Activated CD8-positive, alpha-beta memory T cell treated with anti-CD3 and anti-CD28 coated beads for 1 hour (primary cell): Measurements from ENCODE around the gene ATL1.
"Not testable (repeated sequence)": the region's sequence is repeated elsewhere in the genome, so short reads cannot be mapped to it uniquely, and the experiment has no call there.

ENCODE experiments used
- DNase-seq, 2 donors: peaks; one replicate each; pipeline ENCODE4 v3.0.0-alpha.2; 2020; ENCODE audit warnings: low read depth in 1 of 2; ENCODE audit errors: extremely low read depth in 1 of 2

Gene ATL1

DNA sequence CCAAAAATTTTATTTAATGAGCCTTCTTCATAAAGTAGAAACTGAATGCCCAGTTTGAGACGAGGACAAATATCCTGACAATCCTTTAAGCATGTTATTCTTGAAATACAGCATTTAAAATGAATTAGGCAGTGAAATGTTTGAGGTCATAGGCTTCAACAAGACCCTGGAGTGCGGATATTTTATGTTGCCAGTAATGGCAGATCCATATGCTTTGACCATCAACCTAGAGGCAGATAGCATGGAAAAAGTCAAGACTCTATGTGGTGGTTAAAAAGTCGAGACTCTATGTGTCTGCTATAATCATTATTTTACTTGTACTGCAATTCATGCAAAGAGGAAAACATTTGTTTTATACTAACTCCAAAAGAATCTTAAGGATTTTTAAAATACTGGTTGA is 25.5 kb upstream of the ATL1 start:
- DNase-seq = no peak

DNA sequence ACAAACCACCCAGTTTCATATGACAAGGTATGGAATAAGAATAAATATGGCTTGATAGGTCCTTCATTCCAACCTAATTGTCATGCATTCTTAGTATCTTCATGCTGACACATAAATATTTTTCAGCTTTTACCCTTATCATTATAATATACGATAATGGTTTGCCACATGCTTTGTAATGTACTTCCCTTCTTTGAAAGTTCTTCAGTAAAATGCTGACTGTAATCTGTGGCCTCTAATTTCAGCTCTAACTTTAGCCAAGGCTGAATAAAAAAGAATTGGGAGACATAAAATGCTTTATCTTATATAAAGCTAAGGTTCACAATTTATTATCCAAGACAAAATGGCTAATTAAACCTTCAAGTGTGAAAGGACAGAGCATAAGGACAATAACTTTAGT is 24.9 kb upstream of the ATL1 start:
- no peak for DNase-seq

DNA sequence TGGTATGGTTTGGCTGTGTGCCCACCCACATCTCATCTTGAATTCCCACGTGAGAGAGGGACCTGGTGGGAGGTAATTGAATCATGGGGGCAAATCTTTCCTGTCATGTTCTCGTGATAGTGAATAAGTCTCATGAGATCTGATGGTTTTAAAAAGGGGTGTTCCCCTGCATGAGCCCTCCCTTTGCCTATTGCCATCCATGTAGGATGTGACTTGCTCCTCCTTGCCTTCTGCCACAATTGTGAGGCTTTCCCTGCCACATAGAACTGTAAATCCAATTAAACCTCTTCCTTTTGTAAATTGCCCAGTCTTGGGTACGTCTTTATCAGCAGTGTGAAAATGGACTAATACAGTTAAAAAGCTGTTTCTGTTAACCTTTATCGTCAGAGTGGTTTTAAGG is 21.9 kb upstream of the ATL1 start:
- DNase-seq = not testable (repeated sequence)

DNA sequence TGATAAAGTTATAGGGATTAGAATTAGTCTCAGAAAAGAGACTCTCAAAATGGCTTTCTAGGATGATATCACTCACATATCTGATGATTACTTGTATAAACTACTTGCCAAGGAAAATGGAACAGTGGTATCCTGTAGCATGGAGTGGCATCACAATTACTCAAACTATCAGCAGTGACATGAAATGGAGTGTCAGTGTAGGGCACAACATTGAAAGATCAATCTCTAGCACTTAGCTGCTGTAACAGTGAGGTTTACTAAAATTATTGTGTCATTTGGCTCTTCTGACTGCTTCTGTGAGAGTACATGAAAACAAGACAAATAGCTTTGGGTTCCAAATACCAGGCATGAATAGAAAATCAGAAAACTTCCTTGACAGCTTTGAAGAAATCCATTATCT is 20.9 kb upstream of the ATL1 start:
- no peak for DNase-seq

DNA sequence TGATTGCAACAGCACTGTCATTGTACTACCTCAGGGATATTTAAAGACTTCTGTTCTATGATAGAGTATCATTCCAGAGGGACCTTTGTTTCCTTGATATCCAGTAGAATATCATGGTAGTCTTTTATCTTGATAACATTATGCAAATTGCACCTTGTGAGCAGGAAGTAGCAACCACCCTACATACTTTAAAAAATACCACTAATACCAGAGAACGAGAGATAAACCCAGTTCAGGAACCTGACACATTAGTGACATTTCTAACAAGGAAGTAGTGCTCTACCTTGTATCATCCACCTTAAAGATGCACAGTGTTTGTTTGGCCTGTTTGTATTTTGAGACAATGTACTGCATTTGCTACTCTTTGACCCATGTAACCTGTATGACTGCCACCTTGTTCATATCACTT is 18.8 kb upstream of the ATL1 start:
- no peak for DNase-seq

DNA sequence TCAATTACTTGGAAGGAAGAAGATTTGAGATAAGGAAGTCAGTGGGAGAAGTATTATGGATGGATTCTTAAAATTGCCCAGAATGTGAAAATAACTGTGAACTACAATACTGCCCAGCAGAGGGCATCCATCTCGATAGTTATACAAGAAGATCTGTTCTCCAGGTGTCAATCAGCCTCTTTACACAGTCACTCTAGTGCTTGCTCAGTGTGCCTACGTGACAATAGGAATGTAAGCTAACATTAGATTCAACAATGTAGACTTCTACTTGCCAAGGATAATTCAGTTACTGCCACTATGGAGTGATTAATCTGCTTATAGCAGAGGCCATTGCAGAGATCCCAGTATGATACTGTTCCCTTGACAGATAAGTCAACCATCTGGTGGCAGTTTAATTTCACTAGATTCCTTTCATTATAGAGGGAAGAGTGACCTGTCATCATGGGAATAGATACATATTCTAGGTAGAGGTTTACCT is 17.0 kb upstream of the ATL1 start:
- DNase-seq = no peak

DNA sequence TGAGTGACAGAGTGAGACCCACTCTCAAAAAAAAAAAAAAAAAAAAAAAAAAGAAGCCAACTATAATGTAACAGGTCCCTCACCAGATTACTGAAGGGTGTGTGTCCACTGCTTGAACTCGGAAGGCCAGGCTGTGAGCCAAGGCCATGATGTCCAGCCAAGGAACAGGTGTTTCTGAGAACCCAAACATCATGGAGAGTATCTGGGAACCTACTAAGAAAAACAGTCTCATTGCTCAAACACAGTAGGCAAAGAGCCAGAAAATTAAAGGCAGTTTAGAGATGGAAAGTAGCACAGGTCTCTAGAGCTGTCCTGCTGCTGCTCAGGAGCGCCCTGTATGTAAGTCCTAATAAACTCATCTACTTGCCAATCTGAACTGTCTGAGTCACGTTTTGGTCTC is 15.0 kb upstream of the ATL1 start:
- no peak for DNase-seq

DNA sequence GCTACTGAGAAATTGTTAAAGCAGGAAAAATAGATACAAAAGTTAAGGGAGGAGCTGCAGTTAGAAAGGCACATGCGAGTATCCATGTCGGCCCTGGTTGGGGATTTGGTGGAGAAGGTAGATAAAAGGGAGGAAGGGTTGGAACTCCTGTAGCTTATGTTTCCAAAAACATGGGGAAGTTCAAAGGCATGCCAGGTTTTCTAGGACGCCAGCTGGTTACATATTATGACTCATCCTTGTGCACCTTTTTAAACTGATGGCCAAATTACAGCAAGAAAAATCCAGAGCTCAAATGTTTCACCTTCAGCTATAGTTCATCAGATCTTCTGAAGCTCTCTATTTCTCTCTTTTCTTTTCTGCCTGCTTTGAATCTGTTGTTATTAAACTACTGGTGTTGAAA is 14.3 kb upstream of the ATL1 start:
- no peak for DNase-seq

DNA sequence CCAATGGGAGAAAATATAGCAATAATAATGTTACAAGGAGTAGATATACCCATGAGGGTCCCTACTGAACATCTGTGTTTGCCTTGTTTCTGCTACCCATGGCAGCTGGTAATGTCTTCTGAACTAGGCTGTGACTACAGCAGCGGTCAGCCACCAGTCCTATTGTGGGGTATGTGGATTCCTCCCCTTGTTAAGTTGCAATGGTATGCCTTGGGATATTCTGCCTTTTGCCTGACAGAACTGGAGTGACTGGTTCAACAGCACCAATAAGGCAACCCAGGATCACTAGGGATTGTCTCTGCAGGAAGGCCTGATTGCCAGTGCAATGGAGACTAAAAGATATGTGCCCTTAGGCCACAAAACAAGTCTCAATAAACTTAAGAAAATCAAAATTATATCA is 9.7 kb upstream of the ATL1 start:
- no peak for DNase-seq

DNA sequence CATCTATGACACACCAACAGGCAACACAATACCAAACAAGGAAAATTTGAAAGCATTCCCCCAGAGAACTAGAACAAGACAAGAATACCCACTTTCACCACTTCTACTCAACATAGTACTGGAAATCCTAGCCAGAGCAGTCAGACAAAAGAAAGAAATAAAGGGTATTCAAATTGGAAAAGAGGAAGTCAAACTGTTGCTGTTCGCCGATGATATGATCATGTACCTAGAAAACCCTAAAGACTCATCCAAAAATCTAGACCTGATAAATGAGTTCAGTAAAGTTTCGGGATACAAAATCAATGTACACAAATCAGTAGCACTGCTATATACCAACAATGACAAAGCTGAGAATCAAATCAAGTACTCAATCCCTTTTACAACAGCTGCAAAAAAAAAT is 8.1 kb upstream of the ATL1 start:
- DNase-seq = no peak

DNA sequence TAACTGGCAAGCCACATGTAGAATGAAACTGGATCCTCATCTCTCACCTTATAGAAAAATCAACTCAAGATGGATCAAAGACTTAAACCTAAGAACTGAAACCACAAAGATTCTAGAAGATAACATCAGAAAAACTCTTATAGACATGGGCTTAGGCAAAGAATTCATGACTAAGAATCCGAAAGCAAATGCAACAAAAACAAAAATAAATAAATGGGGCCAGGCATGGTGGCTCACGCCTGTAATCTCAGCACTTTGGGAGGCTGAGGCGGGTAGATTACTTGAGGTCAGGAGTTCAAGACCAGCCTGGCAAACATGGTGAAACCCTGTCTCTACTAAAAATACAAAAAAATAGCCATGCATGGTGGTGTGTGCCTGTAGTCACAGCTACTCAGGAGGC is 7.1 kb upstream of the ATL1 start:
- not testable (repeated sequence) for DNase-seq

DNA sequence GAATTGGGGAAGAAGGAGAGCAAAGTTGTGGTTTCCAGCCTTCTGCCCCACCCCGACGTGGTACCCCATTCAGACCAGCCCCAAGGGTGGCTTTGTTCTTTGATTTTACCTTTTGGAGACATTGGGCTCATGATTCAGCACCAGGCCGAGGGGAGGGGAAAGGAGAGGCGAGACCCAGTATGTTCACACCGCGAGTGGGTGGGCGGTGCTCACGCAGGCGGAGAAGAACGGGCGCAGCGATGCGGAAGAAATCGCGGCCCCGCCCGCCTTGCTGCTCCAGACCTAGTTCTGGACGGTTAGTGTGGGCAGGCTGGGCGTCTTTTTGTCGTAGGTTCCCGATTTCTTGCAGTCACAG is 963 bp downstream of the ATL1 start:
- peak in 1 of 2 donors; percentile 18 for DNase-seq

DNA sequence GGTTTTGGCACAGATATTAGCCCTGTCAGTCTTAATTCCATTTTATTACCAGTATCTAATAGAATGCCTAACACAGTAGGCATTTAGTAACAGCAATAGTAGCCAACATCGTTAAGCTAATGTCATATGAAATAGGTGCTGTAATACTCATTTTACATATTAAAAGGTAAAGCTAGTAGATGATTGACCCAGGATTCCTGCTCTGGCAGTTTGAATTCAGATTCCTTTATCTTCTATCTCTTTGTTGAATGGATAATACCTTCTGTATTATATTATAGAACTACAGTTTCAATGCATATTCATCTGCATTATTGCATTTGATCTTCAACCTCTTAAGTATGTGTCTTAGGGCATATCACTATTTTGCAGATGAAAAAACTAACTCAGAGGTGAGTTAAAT is 2.9 kb downstream of the ATL1 start:
- no peak for DNase-seq

DNA sequence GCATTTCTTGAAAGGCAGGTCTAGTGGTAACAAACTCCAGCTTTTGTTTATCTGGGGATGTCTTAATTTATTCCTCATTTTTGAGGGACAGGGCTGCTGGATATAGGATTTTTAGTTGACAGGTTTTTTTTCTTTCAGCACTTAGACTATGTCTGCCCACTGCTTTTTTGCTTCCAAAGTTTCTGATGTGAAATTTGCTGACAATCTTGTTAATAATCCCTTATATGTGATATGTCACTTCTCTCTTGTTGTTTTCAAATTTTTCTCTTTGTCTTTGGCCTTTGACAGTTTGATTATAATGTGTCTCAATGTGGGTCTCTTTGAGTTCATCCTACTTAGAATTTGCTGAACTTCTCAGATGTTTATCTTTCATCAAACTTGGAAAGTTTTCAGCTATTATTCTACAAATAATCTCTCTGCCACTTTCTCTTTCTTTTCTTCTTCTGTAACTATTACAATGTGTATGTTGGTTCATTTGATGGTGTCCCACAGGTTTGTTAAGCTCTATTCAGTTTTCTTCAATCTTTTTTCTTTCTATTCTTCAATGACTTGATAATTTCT is 9.8 kb downstream of the ATL1 start:
- DNase-seq = no peak

DNA sequence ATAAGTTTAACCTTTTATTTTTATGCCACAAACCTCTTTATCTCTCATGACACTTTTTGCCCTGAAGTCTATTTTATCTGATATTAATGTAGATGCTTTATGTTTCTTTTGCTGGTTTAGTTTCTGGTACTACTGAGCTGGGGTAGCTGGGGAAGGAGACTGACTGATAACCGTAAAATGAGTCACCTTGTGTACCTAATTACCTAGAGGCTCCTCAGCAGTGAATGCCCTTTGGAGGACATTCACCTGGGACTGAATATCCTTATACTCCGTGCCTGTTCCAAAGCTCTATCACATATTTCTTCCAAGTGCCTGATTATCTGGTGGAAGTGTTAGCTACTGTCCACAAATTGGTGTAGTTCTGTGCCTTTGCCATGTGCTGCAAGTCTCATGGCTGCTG is 13.9 kb downstream of the ATL1 start:
- DNase-seq = no peak

DNA sequence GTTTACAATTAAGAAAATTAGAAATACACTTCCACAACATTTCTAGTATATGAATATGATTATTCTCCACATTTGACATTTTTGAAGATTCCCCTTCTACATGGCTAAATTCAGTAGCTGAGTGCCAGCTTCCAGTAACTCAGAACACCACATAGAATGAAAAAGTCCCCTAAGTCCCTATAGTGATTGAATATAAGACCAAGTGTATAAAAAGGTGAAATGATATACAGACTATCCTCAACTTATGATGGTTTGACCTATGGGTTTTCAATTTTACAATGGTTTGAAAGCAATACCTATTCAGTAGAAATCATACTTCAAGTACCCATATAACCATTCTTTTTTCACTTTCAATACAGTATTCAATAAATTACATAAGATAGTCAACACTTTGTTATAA is 15.8 kb downstream of the ATL1 start:
- DNase-seq = no peak

DNA sequence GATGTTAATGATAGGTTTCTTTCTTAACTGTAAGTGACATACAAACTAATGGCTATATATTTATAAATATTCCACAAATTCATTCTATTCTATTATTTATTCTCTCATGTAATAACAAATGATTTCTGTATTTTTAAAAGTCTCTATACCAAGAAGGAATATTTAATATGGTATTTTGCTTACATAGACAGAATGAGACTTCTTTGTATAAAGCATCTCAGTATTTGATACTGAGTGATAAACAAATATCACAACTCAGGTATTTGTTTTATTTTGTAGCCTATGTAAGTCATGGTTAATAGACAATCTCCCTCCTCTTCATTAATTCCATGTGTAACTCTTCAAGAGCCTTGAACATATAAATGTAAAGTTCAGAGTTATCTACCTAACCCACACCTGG is 18.0 kb downstream of the ATL1 start:
- no peak for DNase-seq

DNA sequence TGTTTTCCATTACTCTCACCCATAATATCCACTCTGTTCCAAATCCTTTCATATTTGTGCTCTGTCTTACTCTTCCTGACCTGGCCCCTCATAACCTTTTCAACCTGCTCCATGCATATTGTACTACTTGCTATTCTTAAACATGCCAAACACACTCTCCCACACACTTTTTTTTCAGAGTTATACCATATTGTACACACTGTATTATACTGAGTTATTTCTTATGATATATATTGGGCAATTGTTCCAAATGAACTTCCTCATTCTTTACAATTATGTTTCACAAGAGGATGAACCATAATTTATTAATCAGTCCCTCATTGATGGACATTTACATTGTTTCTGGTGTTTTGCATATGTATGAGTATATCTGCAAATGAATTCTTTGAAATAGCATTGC is 18.5 kb downstream of the ATL1 start:
- no peak for DNase-seq

DNA sequence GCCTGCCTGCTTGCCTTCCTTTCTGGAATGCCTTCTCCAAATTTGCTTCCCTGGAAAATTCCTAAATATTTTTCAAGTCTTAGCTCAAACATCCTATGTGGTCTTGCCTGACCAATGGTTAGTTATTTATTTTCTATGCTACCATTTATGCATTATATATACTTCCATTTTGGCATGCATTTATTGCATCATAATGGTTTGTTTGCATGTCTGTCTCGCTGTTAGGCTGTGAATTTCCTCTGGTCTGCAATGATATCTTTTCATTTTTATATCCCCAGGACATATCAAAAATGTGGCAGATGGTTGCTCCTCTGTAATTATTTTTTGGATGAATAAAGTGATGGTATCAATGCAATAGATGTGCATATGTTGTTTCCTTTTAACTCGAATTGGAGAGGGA is 30.5 kb downstream of the ATL1 start:
- DNase-seq = no peak

DNA sequence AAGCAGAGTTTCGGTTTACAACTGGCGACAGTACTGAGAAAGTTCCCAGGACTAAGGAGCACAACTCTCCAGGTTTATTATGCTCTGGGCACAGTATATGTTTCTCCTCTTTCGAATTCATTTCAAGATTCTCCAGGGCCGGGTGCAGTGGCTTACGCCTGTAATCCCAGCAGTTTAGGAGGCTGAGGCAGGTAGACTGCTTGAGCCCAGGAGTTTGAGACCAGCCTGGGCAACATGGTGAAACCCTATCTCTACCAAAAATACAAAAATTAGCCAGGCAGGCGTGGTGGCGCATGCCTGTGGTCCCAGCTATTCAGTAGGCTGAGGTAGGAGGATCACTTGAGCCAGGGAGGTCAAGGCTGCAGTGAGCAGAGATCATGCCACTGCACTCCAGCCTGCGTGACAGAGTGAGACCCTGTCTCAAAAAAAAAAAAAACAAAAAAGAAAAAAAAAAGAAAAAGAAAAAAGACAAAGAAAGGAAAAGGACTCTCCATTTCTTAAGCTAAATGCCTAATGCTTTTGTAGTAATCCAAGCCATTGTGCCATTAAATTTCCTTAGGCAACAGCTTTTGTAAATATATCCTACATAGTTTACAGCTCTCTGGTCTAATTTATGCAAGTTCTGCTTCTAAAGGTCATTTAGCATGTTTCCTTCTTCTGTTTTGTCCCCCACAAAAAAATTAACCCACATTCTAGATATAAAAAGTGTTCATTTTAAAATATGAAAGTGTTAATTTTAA is 34.8 kb downstream of the ATL1 start:
- no peak for DNase-seq

DNA sequence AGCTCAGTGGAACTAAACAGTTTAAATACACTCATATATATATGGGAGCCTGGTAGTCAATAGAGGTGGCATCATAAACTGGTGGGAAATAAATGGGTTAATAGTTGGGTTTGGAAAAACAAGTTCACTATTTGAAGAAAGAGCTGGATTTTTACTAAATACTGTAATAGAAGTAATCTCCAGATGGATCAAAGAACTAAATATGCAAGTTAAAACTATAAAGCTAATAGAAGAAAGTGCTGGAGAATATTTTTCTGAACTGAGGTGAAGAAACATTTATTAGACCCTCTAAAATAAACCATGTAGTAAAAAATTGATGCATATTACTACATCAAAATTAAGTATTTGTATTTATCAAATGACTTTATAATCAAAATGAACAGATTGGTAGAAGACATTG is 38.8 kb downstream of the ATL1 start:
- no peak for DNase-seq

DNA sequence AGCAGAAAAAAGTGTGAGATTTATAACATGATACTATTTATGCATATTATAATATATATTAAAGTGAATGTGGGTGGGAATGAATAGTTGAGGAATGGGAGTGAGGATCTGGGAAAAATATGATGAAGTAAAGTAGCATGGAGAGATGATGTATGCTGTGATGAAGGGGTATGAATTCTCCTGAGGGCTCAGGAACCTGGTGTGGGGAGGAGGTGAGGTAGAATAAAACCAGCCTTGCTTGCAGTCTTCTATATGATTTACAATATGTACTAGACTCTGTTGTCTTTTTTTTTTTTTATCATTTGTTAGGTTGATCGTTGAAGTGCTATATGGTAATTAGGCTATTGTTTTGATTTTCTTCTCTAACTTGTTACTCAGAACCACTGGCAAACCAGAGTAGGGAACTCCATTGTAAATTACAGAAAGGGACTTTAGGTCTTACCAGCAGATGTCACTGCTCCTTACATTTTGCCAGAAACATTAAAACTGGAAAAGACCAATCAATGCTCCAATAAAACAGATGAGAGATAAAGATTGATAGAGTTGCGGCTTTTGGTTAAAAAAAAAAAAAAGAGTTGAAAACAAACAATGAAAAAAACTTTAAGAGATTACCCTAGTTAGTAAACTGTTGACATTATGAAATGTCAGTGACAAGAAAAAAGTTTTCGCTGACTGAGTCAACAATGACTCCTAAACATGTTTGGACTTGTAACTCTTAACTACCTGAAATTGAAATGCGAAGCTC is 39.9 kb downstream of the ATL1 start:
- no peak for DNase-seq
